ENCODE results near the gene LDLRAD1.
"Not testable (repeated sequence)": the region's sequence is repeated elsewhere in the genome, so short reads cannot be mapped to it uniquely, and the experiment has no call there.

Gene LDLRAD1

DNA sequence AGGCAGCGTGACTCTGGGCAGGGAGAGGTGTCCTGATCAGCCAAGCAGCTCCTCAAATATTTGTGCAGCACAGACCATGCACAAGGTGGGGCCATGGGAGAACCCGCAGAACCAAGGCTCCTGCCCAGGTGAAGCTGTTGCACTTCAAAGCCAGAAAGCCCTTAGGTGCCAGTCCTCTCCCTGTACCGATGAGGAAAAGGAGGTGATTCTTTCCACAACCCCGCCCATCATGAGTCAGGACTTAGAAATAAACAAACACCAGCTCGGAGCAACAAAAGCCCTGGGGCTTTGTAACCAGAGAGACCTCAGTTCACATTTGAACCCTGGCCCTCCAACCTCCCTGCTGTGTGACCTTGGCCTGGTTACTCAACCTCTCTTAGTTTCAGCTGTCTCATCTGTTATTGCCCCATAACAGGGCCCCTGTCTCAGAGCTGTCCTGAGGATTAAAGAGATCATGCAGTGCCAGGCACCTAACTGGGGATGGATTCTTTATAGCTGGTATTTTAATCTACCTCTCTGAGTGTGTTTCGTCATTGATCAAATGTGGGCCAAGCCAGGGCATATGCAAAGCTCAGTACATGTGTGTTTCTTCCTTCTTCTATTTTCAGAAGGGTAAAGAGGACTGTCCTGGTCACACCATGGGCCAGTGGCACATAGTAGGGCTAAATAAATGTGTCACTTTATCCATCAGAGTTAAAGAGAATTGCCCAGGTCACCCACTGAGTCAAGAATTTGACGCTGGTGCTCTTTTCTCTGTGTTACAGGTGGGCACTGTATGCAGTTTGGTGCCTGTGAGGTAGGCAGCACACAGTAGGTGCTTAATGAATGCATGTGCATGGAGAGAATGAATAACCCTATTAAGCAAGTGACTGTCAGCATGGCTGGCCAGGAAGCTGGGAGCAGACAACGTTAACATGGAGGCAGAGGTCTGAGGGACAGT is 1.4 kb downstream of the LDLRAD1 start:
- DNase-seq, result no peak

DNA sequence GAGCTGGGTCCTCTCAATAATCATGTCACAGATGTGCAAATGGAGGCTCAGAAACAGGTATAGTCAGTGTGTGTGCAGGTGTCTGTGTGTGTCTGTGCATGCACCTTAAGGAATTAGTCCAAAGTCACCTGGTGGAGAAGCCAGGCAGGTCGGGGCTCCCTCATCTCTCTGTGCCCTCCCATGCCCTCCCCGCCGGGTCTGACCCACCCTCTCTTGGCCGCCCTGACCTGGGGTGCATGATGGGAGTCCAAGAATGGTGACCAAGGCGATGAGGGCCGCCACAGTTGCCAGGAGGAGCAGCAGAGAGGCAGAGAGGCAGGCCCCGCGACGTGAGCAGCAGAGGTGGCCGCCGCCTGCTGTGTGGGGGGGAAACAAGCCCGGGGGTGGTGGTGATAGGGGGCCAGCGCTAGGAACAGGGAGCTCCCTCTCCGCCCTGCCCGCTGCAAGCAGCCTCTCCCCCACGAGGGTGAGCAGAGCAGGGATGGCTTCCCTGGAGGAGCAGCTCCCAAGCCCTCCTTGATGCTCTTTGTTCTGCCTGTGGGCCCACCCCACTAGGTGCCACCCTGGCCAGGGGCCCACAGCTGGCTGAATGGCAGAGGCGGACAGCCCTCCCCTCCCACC is 3.9 kb downstream of the LDLRAD1 start:
- no peak for DNase-seq

DNA sequence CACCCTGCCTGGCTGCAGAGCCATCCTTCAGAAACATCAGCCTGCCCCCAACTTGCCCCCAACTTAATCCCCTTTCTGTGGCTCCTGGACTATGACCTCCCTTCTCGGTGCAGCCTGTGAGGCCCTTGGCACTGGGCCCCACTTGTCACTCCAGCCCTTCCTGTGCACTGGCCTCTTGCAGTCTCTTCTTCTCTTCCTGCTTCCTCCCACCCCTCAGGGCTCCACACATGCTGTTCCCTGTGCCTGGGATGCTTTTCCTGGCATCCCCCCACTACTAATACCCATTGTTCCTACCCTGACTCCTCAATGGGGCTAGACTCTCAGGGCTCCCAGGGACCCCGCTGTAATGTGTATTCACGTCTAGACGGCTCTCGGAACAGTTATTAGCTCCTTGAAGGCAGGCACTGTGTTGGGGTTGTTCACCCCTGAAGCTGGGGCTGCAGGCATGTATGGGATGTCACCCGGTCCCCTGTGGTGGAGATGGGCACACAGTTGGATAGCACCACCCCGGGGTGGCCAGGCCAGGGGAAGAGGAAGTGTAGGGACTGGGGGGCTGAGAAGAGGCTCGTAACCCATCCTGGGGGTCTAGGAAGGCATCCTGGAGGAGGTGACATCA is 4.5 kb downstream of the LDLRAD1 start:
- DNase-seq, result no peak

DNA sequence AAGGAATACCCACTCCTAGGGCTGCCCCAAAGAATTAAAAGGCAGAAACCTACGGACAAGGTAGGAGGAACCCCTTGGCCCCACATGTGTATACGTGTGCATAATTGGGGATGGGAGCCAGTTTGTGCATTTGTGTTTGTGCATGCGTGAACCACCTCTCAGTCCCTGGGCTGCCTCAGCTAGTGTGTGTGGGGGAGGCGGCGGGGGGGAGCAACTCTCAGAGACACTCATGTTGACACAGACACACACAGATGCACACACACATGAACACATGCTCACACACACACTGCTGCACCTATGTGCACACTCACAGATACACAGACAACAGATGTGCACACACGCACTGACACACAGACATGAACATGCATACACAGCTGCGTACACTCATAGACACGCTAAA is 5.1 kb downstream of the LDLRAD1 start:
- DNase-seq, result no peak

DNA sequence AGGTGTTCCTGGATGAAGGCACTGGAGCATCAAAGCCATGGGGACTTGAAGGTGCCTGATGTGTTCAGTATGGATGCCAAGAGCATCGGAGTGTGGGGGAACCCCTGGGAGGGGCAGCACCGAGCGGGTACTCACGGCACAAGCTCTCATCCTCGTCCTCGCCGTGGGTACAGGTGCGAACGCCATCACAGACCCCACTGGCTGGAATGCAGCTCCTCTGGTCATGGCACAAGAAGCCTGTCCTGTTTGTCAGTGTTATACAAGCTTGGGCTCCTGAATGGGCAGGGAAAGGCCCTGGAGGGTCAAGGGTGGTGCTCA is 6.0 kb downstream of the LDLRAD1 start:
- no peak for DNase-seq

DNA sequence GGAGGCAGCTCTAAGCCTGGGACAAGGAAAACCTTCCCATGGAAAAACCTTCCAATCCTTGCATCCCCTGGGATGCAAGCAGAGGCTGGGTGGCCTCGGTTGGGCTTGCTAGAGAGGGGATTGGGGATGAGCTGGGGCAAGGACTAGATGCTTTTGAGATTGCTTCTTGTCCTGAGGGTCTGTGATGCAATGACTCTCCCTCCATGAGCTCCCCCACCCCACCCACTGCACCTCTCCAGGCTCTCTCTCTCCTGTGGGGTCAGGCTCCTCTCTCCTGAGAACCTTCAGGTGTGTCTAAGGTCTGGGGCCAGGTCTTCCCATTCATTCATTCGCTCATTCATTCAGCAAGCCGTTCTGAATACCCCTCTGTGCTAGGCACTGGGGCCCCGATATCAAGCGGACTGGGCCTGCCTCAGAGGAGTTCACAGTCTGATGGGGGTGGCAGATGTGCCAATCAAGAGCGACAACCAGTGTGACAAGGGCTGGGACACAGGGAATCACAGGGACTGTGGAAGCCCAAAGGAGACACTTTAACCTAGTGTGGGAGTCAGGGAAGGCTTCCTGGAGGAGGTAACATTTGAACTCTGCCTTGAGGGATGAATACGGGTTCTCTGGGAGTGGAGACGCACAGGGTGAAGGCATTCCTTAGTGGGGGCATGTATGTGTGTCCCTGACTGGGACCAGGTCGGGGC is 6.5 kb downstream of the LDLRAD1 start:
- DNase-seq, result no peak

DNA sequence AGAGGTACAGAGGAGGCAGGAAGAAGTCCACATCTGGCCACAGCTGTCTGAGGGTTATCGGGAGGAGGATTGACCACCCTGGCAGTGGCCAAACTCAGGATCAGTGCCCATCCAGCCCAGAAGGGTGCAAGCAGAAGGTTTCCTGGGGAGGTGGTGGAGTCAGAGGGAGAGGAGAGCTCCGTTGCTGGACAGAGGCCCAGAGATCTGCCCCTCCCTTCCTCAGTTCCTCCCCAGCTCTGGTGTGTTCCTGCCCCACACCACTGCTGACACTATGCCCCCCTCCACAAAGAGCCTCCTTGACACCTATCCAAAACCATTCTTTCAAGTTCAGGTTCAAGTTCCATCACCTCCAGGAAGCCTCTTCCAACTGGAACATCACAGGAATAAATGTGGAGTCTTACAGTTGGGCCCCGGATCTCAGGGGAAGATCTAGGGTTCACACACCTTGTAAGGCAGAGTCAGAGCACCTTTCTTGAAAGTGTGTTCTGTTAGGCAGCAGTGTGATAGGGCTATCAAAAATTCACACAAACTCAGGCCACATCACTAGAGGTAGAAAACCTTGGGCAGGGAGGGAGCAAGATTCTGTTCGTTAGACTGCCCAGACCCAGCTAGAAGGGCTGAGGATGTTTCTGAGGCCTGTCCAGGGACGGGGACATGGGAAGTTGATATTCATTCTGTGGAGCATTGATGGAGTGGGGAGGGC is 7.4 kb downstream of the LDLRAD1 start:
- no peak for DNase-seq

DNA sequence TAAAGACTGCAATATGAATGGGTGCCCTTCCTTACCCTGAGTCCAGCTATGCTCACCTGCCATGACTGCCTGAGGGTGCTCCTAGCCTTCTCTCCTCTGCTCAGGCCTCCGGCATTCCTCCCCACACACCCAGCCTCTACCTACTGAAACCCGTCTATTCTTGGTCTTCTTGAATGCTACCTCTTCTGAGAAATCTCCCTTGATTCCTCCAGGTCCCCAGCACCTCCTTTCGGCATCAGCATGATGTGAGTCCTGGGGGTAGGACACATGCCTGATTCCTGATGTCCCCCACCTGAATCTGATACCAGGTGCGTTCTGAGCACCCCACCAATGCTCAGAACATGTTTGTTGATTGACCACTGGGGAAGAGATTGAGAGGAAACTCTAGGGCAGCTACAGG is 8.6 kb downstream of the LDLRAD1 start:
- DNase-seq, result no peak

DNA sequence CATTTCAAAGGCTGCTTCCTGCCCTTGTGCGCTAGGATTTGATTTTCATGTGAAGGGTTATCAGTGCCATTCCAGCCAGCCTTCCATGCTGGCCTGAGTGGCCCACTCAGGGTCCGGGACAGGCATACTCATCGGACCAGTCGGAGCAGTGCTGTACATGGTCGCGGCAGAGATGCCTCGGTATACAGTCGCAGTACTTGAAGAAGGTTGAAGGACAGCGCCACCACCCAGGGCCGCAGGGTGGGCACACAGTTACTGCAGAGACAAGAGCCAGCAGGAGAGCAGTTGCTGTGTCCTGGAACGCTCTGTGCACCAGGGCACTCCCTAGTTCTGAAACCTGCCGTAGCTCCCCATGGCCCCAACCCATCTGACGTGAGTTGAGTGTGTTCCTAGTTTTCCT is 9.1 kb downstream of the LDLRAD1 start:
- no peak for DNase-seq

DNA sequence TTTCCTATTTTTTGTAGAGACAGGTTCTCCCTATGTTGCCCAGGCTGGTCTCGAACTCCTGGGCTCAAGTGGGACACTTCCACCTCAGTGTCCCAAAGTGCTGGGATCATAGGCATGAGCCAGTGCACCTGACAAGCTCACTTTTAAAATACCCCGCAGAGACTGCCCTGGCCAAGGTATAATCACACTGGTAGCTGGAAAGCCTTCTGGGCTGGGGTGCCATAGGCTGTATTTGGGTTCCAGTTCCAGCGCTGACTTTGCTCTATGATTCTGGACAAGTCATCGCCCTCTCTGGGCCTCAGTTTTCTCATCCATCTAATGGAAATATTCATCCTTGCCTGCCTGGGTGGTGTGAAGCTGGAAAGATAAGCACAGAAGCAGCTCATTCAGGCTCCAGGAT is 10.4 kb downstream of the LDLRAD1 start:
- DNase-seq, result no peak

DNA sequence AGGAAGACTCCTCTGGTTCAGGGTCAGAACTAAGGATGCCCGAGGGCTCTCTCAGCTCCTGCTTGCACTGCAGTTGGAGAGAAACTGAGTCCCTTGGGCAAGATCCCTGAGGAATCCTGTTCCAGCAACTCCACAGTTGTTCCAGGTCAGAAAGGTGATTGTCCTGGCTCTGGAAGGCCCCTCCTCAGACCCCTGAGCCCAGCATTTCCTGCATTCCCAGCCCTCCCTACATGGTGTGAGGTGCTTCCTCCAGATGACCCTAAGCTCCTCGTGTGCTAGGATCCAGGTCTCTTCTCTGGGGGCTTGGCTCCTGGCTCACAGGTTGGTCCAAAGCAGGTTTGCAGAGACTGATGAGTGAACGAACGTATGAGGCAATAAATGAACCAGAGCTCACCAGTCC is 11.5 kb downstream of the LDLRAD1 start:
- DNase-seq, result no peak

DNA sequence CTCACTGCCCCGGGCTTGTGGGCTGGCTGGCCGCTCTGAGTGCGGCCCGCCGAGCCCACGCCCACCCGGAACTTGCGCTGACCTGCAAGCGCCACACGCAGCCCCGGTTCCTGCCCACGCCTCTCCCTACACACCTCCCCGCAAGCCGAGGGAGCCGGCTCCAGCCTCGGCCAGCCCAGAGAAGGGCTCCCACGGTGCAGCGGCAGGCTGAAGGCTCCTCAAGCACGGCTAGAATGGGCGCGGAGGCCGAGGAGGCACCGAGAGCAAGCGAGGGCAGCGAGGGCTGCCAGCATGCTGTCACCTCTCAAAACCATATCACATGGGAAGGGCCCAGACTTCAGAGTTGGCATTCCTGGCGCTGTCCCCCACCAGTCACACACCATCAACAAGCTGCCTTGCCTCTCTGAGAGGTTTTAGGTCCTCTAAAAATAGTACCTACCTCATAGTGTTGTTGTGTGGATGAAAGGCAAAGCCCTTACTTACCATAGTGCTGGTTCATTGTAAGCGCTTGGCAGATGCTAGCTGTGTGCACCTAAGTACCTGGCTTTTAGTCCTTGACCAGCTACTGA is 13.4 kb downstream of the LDLRAD1 start:
- DNase-seq, result no peak

DNA sequence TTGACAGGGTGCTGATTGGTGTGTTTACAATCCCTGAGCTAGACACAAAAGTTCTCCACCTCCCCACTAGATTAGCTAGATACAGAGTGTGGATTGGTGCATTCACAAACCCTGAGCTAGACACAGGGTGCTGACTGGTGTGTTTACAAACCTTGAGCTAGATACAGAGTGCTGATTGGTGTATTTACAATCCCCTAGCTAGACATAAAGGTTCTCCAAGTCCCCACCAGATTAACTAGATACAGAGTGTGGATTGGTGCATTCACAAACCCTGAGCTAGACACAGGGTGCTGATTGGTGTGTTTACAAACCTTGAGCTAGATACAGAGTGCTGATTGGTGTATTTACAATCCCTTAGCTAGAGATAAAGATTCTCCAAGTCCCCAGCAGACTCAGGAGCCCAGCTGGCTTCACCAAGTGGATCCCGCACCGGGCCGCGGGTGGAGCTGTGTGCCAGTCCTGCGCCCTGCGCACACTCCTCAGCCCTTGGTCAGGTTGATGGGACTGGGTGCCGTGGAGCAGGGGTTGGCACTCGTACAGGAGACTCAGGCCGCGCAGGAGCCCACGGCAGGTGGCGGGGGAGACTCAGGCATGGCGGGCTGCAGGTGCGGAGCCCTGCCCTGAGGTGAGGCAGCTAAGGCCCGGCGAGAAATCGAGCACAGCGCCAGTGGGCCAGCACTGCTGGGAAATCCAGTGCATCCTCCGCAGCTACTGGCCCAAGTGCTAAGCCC is 14.1 kb downstream of the LDLRAD1 start:
- not testable (repeated sequence) for DNase-seq

DNA sequence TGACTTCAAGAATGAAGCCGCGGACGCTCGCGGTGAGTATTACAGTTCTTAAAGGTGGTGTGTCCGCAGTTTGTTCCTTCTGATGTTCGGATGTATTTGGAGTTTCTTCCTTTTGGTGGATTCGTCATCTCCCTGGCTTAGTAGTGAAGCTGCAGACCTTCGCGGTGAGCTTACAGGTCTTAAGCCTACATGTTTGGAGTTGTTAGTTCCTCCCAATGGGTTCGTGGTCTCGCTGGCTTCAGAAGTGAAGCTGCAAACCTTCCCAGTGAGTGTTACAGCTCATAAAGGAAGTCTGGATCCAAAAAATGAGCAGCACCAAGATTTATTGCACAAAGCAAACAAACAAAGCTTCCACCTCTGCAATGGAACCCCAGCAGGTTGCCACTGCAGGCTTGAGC is 14.7 kb downstream of the LDLRAD1 start:
- no peak for DNase-seq

DNA sequence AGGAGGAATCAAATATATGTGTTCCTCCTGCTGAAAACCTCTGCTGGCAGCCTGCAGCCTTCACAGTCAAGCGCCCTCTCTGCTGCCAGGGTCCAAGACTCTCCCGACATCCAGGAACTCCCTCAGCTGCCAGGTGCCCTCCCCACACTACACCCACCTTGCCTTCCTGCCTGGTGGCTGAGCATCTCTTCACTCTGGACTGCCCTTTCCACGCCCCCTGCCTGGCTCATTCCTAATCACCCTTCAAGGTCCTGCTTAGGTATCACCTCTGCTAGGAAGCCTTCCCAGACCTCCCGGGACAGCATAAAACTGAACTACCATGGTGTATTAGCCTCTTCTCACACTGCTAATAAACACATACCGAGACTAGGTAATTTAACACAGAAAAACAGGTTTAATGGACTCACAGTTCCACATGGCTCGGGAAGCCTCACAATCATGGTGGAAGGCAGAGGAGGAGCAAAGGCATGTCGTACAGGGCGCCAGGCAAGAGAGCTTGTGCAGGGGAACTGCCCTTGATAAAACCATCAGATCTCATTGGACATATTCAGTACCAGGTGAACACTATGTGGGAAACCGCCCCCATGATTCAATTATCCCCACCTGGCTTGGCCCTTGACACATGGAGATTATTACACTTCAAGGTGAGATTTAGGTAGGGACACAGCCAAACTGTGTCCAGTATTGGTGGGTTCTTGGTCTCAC is 15.3 kb downstream of the LDLRAD1 start:
- DNase-seq, result no peak

DNA sequence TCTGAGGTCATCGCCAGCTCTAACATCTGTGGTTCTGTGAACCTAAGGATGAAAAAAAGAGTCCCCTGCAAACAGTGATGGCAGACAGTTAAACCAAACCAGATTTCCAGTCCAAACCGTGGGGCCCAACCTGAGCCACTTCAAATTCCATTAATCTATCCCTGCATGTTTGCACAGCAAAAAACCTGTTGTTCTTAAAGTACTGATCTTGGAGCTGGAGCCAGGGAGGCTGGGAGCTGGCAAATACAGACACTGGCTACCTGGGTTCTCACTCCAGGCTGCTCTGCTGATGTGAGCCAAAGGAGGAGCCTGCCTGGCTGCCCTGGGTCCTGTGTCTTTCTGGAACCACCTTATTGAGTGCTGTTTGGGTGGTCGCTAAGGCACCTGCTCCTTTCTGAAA is 16.4 kb downstream of the LDLRAD1 start:
- DNase-seq, result no peak

DNA sequence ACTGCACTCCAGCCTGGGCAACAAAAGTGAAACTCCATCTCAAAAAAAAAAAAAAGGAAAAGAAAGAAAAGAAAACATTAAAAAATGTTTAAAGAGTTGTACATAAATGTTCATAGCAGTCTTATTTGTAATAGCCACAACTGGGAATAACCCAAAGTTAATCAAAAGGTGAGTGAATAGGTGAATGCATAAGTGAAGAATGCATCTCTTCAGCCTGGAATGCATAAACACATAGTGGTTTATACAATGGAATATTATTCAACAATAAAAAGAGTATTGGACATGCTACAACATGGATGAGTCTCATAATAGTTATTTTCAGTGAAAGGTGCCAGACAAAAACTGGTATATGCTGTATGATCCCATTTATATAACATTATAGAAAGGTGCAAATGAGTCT is 18.1 kb downstream of the LDLRAD1 start:
- DNase-seq, result no peak

DNA sequence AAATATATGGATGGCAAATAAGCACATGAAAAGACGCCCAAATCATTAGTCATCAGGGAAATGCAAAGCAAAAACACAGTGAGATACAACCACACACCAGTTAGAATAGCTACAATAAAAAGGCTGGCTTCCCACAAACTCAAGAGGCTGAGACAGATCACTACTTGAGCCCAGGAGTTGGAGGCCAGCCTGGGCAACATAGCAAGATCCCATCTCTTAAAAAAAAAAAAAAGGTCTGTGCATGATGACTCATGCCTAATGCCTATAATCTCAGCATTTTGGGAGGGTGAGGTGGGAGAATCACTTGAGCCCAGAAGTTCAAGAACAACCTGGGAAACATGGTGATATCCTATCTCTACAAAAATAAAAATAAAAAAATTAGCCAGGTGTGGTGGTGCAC is 19.8 kb downstream of the LDLRAD1 start:
- DNase-seq, result no peak

DNA sequence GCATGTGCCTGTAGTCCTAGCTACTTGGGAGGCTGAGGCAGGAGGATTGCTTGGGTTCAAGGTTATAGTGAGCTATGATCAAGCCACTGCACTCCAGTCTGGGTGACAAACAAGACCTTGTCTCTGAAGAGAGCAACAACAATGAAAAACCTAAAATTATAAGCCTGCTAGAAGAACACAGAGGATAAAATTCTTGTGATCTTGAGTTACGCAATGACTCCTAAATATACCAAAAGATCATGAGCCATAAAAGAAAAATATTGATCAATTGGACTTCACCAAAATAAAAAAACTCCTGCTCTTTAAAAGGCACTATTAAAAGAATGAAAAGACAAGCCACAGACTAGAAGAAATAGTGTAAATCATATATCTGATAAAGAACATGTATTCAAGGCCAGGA is 22.3 kb downstream of the LDLRAD1 start:
- DNase-seq, result no peak

DNA sequence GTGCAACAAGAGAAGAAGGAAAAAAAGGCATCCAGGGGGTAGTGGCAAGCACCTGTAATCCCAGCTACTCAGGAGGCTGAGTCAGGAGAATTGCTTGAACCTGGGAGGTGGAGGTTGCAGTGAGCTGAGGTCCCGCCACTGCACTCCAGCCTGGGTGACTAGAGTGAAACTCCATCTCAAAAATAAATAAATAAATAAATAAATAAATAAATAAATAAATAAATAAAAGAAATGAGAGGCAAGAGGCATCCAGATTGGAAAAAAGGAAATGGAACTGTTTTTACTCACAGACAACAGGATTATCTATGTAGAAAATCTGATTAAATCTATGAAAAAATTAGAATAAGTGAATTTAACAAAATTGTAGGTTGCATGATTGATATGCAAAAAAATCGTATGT is 23.5 kb downstream of the LDLRAD1 start:
- DNase-seq, result not testable (repeated sequence)

Data from stimulated activated CD4-positive, alpha-beta T cell treated with anti-CD3 and anti-CD28 coated beads, Interleukin-2, amount 100 ng/mL, for 24 hours (primary cell).